GM12872 (cell line): Measurements from ENCODE around the gene MUSK.

Experiments
- TF ChIP-seq, protein P1 (sequence below): IDR thresholded peaks from 3 replicates; pipeline ENCODE4 v1.5.1; 2011; ENCODE audit warnings: low read depth, mild to moderate bottlenecking, low read length, moderate library complexity; ENCODE audit not compliant: insufficient read depth

Gene MUSK

DNA sequence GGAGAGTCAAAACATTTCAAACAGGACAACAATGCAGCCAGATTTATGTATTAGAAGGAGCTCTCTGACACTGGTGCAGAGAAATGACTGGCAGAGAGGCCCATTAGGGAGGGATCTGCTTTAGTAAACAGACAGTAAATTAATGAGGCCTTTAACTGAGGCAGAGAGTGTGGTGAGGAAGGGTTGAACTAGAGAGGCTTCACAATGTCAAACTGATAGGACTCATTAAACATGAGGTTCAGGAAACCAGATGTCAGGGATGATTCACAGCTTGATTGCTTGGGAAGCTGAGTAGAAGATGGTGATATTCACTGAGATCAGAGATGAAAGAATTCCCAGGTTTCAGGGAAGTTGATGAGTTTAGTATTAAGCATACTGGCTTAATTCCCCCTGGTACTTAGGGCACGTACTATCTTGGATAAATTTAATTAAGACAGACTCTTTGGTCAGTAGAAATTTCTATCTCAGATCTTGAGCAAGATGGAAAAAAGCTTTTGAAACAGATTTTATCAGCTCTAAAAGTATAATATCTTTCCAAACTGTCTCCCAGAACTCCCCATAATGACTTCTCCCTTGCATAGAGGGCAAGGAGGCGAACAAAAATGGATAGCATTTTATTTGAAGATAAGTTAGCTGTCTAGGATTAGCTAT, 8.6 kb upstream of the MUSK start:
- TF ChIP-seq, protein P1, sequence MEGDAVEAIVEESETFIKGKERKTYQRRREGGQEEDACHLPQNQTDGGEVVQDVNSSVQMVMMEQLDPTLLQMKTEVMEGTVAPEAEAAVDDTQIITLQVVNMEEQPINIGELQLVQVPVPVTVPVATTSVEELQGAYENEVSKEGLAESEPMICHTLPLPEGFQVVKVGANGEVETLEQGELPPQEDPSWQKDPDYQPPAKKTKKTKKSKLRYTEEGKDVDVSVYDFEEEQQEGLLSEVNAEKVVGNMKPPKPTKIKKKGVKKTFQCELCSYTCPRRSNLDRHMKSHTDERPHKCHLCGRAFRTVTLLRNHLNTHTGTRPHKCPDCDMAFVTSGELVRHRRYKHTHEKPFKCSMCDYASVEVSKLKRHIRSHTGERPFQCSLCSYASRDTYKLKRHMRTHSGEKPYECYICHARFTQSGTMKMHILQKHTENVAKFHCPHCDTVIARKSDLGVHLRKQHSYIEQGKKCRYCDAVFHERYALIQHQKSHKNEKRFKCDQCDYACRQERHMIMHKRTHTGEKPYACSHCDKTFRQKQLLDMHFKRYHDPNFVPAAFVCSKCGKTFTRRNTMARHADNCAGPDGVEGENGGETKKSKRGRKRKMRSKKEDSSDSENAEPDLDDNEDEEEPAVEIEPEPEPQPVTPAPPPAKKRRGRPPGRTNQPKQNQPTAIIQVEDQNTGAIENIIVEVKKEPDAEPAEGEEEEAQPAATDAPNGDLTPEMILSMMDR: no peak

DNA sequence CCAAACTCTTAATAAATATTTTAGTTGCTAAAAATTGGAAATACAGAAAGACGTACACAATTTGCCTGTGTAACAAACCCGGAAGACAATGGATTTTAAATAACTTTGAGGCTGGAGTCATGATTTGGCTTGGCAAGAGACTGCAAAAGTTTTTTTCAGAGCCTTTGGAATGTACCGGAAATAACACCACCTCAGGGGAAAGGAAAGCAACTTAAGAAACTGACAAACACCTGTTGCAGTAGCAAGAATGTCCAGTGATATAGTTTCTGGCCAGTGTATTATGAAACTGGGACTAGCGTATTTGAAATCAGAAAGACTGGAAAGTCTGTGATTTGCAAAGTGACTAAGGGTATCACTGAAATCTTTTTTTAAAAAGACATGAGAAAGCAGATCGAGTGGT, 842 bp downstream of the MUSK start:
- TF ChIP-seq, protein P1: no peak

DNA sequence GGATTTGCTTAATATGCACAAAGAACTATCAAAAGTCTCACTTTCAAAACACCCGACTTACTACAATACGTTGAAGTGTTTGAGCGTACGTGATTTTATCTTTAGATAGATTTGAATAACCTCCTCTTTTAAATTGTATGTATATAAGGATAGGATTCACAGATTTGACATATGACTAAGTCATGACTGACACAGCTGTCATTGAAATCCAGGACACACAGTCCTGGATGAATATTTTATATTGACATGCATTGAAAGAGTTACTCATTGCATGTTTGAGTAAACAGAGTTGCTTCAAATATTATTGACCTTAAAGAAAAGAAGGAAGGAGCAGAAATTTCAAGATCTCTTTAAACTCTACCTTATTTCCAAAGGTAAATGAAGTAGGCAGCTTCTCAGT, 3.3 kb downstream of the MUSK start:
- TF ChIP-seq, protein P1: no peak

DNA sequence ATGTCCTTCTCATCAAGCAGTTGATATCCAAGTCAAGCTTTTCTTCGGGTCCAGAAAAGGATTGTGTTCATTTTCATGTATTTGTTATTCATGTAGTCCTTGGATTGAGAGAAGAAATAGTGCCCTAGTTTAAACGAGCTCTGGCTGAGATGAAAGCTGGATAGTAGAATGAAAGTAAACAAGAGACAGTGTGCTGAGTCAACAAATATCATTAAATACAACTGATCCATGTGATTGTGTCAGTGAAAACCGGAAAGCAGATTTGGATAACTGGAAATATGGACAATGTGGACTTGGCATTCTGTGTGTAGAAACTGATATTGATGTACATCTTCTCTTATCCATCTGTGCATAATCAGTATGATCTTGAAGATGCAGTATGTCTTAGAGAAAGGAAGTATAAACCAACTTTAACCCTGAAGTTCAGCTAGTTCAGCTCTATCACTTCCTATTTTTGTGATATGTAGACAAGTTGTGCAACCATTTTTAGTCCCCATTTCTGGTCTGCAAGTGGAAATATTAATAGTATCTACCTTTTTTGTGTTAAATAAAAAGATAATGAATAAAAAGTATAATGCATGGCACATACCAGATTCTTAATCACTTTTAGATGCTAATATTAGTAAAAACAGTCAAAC, 4.4 kb downstream of the MUSK start:
- TF ChIP-seq, protein P1: no peak

DNA sequence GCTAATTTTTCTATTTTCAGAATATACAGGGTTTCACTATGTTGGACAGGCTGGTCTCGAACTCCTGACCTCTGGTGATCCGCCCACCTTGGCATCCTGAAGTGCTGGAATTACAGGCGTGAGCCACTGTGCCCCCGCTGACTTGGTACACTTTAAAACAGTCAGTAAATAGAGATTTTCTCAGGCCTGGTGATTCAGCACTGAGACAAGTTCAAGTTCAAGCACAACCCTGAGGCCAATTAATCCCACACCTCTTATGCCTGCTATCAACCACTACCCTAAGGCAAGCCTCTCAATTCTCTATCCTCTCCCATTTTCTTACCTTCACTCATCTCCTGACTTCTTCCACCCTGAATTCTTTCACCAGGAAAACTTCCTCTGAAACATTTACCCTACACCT, 18.9 kb downstream of the MUSK start:
- TF ChIP-seq, protein P1: no peak

DNA sequence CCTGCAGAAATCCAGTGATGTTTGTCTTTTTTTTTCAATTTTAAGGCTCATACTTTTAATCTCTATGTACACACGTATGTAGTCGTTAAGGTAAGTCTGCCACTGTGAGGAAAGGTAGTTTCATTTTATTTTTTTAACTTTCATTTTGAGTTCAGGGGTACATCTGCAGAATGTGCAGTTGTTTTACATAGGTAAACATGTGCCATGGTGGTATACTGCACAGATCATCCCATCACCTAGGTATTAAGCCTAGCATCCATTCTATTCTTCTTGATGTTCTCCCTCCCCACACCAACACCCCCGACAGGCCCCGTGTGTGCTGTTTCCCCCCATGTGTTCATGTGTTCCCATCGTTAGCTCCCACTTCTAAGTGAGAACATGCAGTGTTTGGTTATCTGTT, 19.7 kb downstream of the MUSK start:
- TF ChIP-seq, protein P1: no peak

DNA sequence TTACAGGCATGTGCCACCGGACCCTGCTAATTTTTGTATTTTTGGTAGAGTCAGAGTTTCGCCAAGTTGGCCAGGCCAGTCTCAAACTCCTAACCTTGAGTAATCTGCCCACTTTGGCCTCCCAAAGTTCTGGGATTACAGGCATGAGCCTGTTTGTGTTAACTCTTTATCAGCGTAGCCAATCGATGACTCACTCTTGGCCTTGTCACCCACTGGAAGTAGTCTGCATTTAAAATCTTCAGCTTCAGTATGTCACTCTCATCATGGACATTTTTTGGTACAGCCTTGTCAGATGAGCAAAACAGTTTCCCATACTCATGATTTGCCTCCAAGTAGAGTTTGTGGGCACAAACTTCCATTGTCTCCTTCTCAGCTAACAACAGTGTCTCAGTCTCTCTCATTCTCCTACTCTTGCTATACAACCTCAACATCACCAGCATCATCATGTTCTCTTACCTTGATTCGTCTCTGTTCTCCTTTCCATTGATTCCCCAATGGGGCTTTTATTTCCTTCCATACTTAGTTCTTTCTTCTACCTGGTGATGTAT, 22.5 kb downstream of the MUSK start:
- TF ChIP-seq, protein P1: no peak
